A549 (cell line): Measurements from ENCODE around the gene NAT10.

Experiments
- BHLHE40 ChIP-seq: IDR thresholded peaks from 2 replicates; pipeline ENCODE4 v1.6.1; 2012; ENCODE audit warnings: low read depth, low read length, inconsistent platforms
- CEBPB ChIP-seq, 2 experiments: fragments of >200 bp in 1 of 2; sonication (Bioruptor Twin) in 1 of 2; formaldehyde crosslinking in 1 of 2; IDR thresholded peaks; 2 replicates each; pipeline ENCODE4 v1.6.1; 2012 to 2016
- CHD2 ChIP-seq: fragments of 150-350 bp; IDR thresholded peaks from 2 replicates; pipeline ENCODE4 v1.6.1; 2014; ENCODE audit warnings: low read length; ENCODE audit not compliant: partially characterized antibody
- CTCF ChIP-seq: fragments of >200 bp; sonication (Bioruptor Twin); formaldehyde crosslinking; IDR thresholded peaks from 3 replicates; pipeline ENCODE4 v1.5.1; 2016
- EHMT2 ChIP-seq: fragments of 200-600 bp; sonication (generic); IDR thresholded peaks from 2 replicates; pipeline ENCODE4 v1.6.1; 2016; ENCODE audit warnings: antibody characterized with exemption, low read depth, mild to moderate bottlenecking, moderate library complexity
- EP300 ChIP-seq, 2 experiments: fragments of >200 bp; sonication (Bioruptor Twin); formaldehyde crosslinking; IDR thresholded peaks; 2 replicates in 1 of 2; 3 replicates in 1 of 2; pipeline ENCODE4 v1.6.1; 2016 to 2017
- MAX ChIP-seq: IDR thresholded peaks from 2 replicates; pipeline ENCODE4 v1.6.1; 2012
- PBX3 ChIP-seq: IDR thresholded peaks from 2 replicates; pipeline ENCODE4 v1.6.1; 2012
- POLR2A ChIP-seq: IDR thresholded peaks from 2 replicates; pipeline ENCODE4 v1.6.1; 2012; ENCODE audit warnings: mild to moderate bottlenecking, low read length
- RAD21 ChIP-seq, 2 experiments: fragments of >200 bp in 1 of 2; sonication (Bioruptor Twin) in 1 of 2; formaldehyde crosslinking in 1 of 2; IDR thresholded peaks in 1 of 2; conservative IDR thresholded peaks in 1 of 2; 2 replicates in 1 of 2; 3 replicates in 1 of 2; pipeline ENCODE4 v1.6.1; 2012 to 2018; ENCODE audit warnings: inconsistent platforms in 1 of 2
- RFX5 ChIP-seq: fragments of 450-650 bp; IDR thresholded peaks from 2 replicates; pipeline ENCODE4 v1.7.1; 2014; ENCODE audit warnings: antibody characterized with exemption, mild to moderate bottlenecking, moderate library complexity
- RNF2 ChIP-seq: fragments of 200-600 bp; sonication (generic); IDR thresholded peaks from 2 replicates; pipeline ENCODE4 v1.6.1; 2016; ENCODE audit warnings: low read depth, mild to moderate bottlenecking, antibody characterized with exemption, moderate library complexity, borderline replicate concordance
- SMC3 ChIP-seq: fragments of >200 bp; sonication (Bioruptor Twin); formaldehyde crosslinking; IDR thresholded peaks from 3 replicates; pipeline ENCODE4 v1.6.1; 2018; ENCODE audit warnings: inconsistent platforms
- SREBF2 ChIP-seq: fragments of 450-650 bp; IDR thresholded peaks from 2 replicates; pipeline ENCODE4 v1.6.1; 2014; ENCODE audit warnings: mild to moderate bottlenecking, moderate library complexity

GRCh38 chr11:34173050-34173449 is 67.6 kb downstream of the NAT10 start:
- TF ChIP-seq MAX, result no peak
- no peak for TF ChIP-seq CHD2
- no peak for TF ChIP-seq CTCF
- no peak for TF ChIP-seq BHLHE40
- TF ChIP-seq SREBF2, result no peak
- TF ChIP-seq SMC3, result no peak
- TF ChIP-seq RAD21 (conservative IDR thresholded peaks at IDR 0.05 in 1 of 2, IDR thresholded peaks at IDR 0.05 in 1 of 2), result no peak
- no peak for TF ChIP-seq CEBPB (IDR thresholded peaks at IDR 0.05)
- TF ChIP-seq EP300 (IDR thresholded peaks at IDR 0.05), result no peak
- no peak for TF ChIP-seq POLR2A
- TF ChIP-seq RNF2, result no peak
- no peak for TF ChIP-seq RFX5
- no peak for TF ChIP-seq PBX3
- no peak for TF ChIP-seq EHMT2
